Measurements from ENCODE around the gene NADK2.

The NADK2 gene

GRCh38 chr5:36161361-36161760 lies 80.4 kb downstream of the NADK2 start:
- no peak for TF ChIP-seq CTCF (IDR thresholded peaks at IDR 0.05; ENCODE audit: insufficient read depth, missing control alignments)
- FAIRE-seq = no peak
- DNase-seq (ENCODE audit: insufficient read length, low spot score) = no peak

GRCh38 chr5:36160617-36161016 lies 81.1 kb downstream of the NADK2 start:
- FAIRE-seq (no peak), DNase-seq (ENCODE audit: insufficient read length, low spot score) (no peak)
- no peak for TF ChIP-seq CTCF (IDR thresholded peaks at IDR 0.05; ENCODE audit: insufficient read depth, missing control alignments)

GRCh38 chr5:36158144-36158543 lies 83.6 kb downstream of the NADK2 start:
- TF ChIP-seq CTCF (IDR thresholded peaks at IDR 0.05; ENCODE audit: insufficient read depth, missing control alignments) = no peak
- FAIRE-seq = no peak
- no peak for DNase-seq (ENCODE audit: insufficient read length, low spot score)

GRCh38 chr5:36156619-36157018 lies 85.1 kb downstream of the NADK2 start:
- no peak for DNase-seq (ENCODE audit: insufficient read length, low spot score)
- no peak for FAIRE-seq
- no peak for TF ChIP-seq CTCF (IDR thresholded peaks at IDR 0.05; ENCODE audit: insufficient read depth, missing control alignments)

GRCh38 chr5:36156121-36156601 lies 85.6 kb downstream of the NADK2 start:
- DNase-seq (ENCODE audit: insufficient read length, low spot score) = peak; percentile 20
- TF ChIP-seq CTCF (IDR thresholded peaks at IDR 0.05; ENCODE audit: insufficient read depth, missing control alignments) = no peak
- FAIRE-seq = peak; percentile 32

GRCh38 chr5:36155291-36155690 lies 86.4 kb downstream of the NADK2 start:
- TF ChIP-seq CTCF (IDR thresholded peaks at IDR 0.05; ENCODE audit: insufficient read depth, missing control alignments) = no peak
- DNase-seq (ENCODE audit: insufficient read length, low spot score) (no peak), FAIRE-seq (no peak)

GRCh38 chr5:36153726-36154125 lies 88.0 kb downstream of the NADK2 start:
- DNase-seq (ENCODE audit: insufficient read length, low spot score) (no peak), FAIRE-seq (no peak)
- TF ChIP-seq CTCF (IDR thresholded peaks at IDR 0.05; ENCODE audit: insufficient read depth, missing control alignments) = no peak

All from D721Med (cell line).